Lung (tissue), 12 donors: Measurements from ENCODE around the gene TMEM63C. TPM values are rescaled to one million over a fixed set of nuclear protein-coding genes. Genes with fewer than 3 reads are reported as not detected.

Experiments
- ATAC-seq: fragments of 200-7000 bp; cut with Tn5 transposase; one replicate; pipeline ENCODE4 v1.9.1; 2020; ENCODE audit warnings: moderate number of reproducible peaks; ENCODE audit not compliant: insufficient read depth, low FRiP score
- DNase-seq, 3 donors: peaks; one replicate each; pipeline ENCODE4 v3.0.0-alpha.2; 2013 to 2017
- H3K27ac ChIP-seq, 2 donors: one replicate each; pipeline ENCODE4 v1.5.1; 2013; ENCODE audit warnings: mild to moderate bottlenecking in 2 of 2, moderate library complexity in 2 of 2, control low read depth in 1 of 2, inconsistent platforms in 1 of 2, low read depth in 1 of 2, low read length in 1 of 2
- H3K27me3 ChIP-seq, 3 donors: one replicate each; pipeline ENCODE4 v1.5.1; 2013; ENCODE audit warnings: low read length in 2 of 3; ENCODE audit not compliant: control insufficient read depth in 3 of 3, insufficient read depth in 3 of 3
- H3K36me3 ChIP-seq, 4 donors: one replicate each; pipeline ENCODE4 v1.5.1; 2013; ENCODE audit warnings: low read length in 4 of 4, mild to moderate bottlenecking in 1 of 4, moderate library complexity in 1 of 4; ENCODE audit not compliant: control insufficient read depth in 4 of 4, insufficient read depth in 4 of 4
- H3K4me1 ChIP-seq, 5 donors: one replicate each; pipeline ENCODE4 v1.5.1; 2013; ENCODE audit warnings: low read length in 5 of 5, mild to moderate bottlenecking in 2 of 5, moderate library complexity in 1 of 5; ENCODE audit not compliant: control insufficient read depth in 5 of 5, insufficient read depth in 5 of 5
- H3K4me3 ChIP-seq: one replicate; pipeline ENCODE4 v1.5.1; 2013; ENCODE audit warnings: mild to moderate bottlenecking, control low read depth, moderate library complexity
- H3K9ac ChIP-seq, 2 donors: one replicate each; pipeline ENCODE4 v1.5.1; 2013; ENCODE audit warnings: low read length in 2 of 2, control low read depth in 1 of 2; ENCODE audit not compliant: insufficient read depth in 1 of 2
- H3K9me3 ChIP-seq, 4 donors: one replicate each; pipeline ENCODE4 v1.5.1; 2013; ENCODE audit warnings: low read length in 3 of 4, mild to moderate bottlenecking in 1 of 4, moderate library complexity in 1 of 4; ENCODE audit not compliant: control insufficient read depth in 4 of 4, insufficient read depth in 3 of 4
- CTCF ChIP-seq: IDR thresholded peaks from 2 replicates; pipeline ENCODE4 v1.5.1; 2012; ENCODE audit warnings: mild to moderate bottlenecking; ENCODE audit errors: control extremely low read depth, extremely low read depth
- WGBS, 2 donors: extraction: QIAGEN DNeasy Blood & Tissue Kit; methylation state at CpG; one replicate each; pipeline ENCODE4 v1.1.7; 2013; 5-methylcytosine and 5-hydroxymethylcytosine counted together
- polyA plus RNA-seq, 2 donors: library from polyadenylated mRNA; stranded (reverse); fragments of 200-250 nt; gene quantifications; one replicate each; pipeline ENCODE4 v1.2.1, GENCODE V29; 2013
- total RNA-seq, 2 donors: library from RNA; depleted of rRNA in 1 of 2; stranded (reverse); fragments of >200 nt in 1 of 2; gene quantifications; one replicate each; pipeline ENCODE4 v1.2.1, GENCODE V29; 2014 to 2021
- donor health status: control.
- donor health status: control.
- donor health status: Bipolar disorder and iron deficiency.
- donor health status: healthy.
- donor health status: DM: yes; HTN: yes; CAD: no.

Gene TMEM63C
- total and polyA plus RNA-seq, 4 donors: 0.20 to 1.2 (median 0.45) TPM

- no peaks in the 10 kb centered on the region for H3K36me3 ChIP-seq
- H3K27me3 ChIP-seq: peaks cover 0 to 18% (median 8%) of the 10 kb centered on the region in 3 donors
- H3K9me3 ChIP-seq: peaks cover 0 to 3% (median 0%) of the 10 kb centered on the region in 4 donors
- no peak overlapping the region for H3K27ac ChIP-seq
- DNase-seq: no peak
- 50 to 54% methylated on average over 5 of the region's 5 CpGs for WGBS, 2 donors
- no peak overlapping the region for H3K9ac ChIP-seq
- no peak for ATAC-seq
- no peak for TF ChIP-seq CTCF
- H3K4me1 ChIP-seq: peaks cover 0 to 10% (median 0%) of the 10 kb centered on the region in 5 donors
- H3K4me3 ChIP-seq: no peak overlapping the region
These were observed 2.3 kb downstream of the TMEM63C start for GRCh38 chr14:77183896-77184295.

DNA sequence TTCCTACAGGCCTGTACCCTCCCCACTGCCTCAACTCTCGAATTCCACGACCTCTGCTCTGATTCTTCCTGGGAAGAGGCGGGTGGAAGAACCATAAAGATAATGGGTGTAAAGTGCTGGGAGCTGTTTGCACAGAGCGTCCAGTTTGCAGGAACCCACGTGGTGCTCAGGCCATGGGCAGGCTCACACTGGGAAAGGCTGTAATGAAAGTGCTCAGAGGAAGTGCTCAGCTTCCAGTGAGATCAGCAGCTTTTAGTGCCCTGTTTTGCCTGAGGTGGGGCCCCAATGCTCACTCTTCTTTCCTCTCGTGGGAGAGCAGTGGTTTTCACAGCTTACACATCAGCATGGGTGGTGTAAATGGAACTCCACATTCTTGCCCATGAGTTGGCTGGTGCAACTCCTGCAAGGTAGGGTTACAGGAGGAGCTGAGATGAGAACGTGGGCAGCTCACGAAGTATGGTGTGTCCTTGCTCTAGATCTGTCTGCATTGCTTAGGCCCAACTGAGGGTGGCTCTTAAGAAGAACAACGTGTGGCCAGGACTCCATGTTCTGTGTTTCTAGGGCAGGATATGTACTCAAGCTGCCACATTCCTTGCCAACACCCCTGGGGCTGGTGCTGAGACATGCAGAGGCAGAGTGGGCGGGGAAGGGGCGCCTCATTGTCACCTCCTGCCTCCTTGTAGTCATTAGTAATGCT, 2.9 kb downstream of the TMEM63C start:
- no peak for DNase-seq
- no peaks in the 10 kb centered on the region for H3K36me3 ChIP-seq
- peaks cover 0 to 21% (median 12%) of the 10 kb centered on the region in 3 donors for H3K27me3 ChIP-seq
- no peak overlapping the region for H3K27ac ChIP-seq
- no peak overlapping the region for H3K4me3 ChIP-seq
- no peak for TF ChIP-seq CTCF
- 51 to 72% methylated on average over 11 of the region's 11 CpGs for WGBS, 2 donors
- no peak for ATAC-seq
- H3K4me1 ChIP-seq: peaks cover 0 to 10% (median 0%) of the 10 kb centered on the region in 5 donors
- H3K9me3 ChIP-seq: peaks cover 0 to 3% (median 0%) of the 10 kb centered on the region in 4 donors
- H3K9ac ChIP-seq: no peak overlapping the region

GRCh38 chr14:77185093-77185465, 3.5 kb downstream of the TMEM63C start:
- DNase-seq: no peak
- TF ChIP-seq CTCF: no peak
- Histone ChIP-seq H3K4me1 (peaks cover 0 to 10% (median 0%) of the 10 kb centered on the region in 5 donors), H3K4me3 (no peak overlapping the region), H3K27me3 (peaks cover 0 to 25% (median 13%) of the 10 kb centered on the region in 3 donors), H3K9ac (no peak overlapping the region), H3K36me3 (no peaks in the 10 kb centered on the region), H3K9me3 (peaks cover 0 to 3% (median 0%) of the 10 kb centered on the region in 4 donors), H3K27ac (no peak overlapping the region)
- no peak for ATAC-seq
- WGBS, 2 donors: 59 to 80% methylated on average over 2 of the region's 2 CpGs
